HFF-Myc (cell line): Measurements from ENCODE around the gene CRYGA.

Source experiments
- DNase-seq: peaks from one replicate; pipeline ENCODE4 v3.0.0-alpha.2; 2011; ENCODE audit warnings: low read depth; ENCODE audit errors: extremely low read depth
- H3K4me3 ChIP-seq: replicated peaks from 2 replicates; pipeline ENCODE4 v1.5.1; 2011; ENCODE audit warnings: low read depth, mild to moderate bottlenecking, control low read depth, low read length
- TF ChIP-seq, protein P1 (sequence below): IDR thresholded peaks from 2 replicates; pipeline ENCODE4 v1.5.1; 2012; ENCODE audit warnings: mild to moderate bottlenecking, low read depth, low read length, control low read depth; ENCODE audit errors: missing control alignments

CRYGA gene

DNA sequence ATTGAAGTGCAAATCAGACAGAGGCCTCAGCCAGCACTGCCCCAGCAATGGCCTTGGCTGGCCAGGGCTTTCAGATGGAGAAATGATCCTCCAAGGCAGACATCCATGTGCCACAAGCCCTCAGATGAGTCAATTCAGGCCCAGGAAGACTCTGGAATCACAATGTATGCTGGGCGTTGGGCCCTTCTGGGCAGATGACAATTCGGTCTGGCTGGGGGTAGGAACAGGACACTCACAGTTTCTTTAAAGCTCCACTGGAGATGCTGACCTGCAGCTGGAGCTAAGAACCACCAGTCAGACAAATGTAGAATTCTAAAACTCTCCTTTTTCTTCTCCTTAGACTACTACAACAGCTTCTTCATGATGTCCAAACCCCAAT lies 26.7 kb downstream of the CRYGA start:
- DNase-seq: no peak
- TF ChIP-seq, protein P1, sequence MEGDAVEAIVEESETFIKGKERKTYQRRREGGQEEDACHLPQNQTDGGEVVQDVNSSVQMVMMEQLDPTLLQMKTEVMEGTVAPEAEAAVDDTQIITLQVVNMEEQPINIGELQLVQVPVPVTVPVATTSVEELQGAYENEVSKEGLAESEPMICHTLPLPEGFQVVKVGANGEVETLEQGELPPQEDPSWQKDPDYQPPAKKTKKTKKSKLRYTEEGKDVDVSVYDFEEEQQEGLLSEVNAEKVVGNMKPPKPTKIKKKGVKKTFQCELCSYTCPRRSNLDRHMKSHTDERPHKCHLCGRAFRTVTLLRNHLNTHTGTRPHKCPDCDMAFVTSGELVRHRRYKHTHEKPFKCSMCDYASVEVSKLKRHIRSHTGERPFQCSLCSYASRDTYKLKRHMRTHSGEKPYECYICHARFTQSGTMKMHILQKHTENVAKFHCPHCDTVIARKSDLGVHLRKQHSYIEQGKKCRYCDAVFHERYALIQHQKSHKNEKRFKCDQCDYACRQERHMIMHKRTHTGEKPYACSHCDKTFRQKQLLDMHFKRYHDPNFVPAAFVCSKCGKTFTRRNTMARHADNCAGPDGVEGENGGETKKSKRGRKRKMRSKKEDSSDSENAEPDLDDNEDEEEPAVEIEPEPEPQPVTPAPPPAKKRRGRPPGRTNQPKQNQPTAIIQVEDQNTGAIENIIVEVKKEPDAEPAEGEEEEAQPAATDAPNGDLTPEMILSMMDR: no peak

GRCh38 chr2:208135794-208136715 lies 27.3 kb downstream of the CRYGA start:
- TF ChIP-seq, protein P1: no peak
- no peak overlapping the region for H3K4me3 ChIP-seq
- no peak for DNase-seq

More for the DNA sequence above, 26.7 kb downstream of the CRYGA start:
- no peak overlapping the region for H3K4me3 ChIP-seq

- H3K4me3 ChIP-seq: no peak overlapping the region
- no peak for DNase-seq
- TF ChIP-seq, protein P1: no peak
These were observed 28.3 kb downstream of the CRYGA start for GRCh38 chr2:208134928-208135586.

DNA sequence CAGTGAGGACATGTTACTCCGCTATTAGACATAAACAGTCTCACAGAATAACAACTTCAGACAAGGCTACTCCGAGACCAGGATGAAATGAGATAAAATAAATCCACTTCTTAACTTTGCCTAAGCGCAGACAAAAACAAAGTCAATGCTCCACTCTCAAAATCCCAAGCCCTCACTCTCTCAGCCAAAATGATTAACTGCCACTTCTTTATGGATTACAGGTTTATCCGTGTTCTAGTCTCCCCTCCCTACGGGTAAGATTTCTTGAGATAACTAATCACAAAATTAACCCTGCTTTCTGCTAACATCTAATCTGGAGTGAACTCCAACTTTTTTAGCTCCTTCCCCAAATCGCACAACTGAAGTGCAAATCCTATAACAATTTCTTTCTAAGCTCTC lies 32.7 kb downstream of the CRYGA start:
- no peak overlapping the region for H3K4me3 ChIP-seq
- no peak for DNase-seq
- TF ChIP-seq, protein P1: no peak

DNA sequence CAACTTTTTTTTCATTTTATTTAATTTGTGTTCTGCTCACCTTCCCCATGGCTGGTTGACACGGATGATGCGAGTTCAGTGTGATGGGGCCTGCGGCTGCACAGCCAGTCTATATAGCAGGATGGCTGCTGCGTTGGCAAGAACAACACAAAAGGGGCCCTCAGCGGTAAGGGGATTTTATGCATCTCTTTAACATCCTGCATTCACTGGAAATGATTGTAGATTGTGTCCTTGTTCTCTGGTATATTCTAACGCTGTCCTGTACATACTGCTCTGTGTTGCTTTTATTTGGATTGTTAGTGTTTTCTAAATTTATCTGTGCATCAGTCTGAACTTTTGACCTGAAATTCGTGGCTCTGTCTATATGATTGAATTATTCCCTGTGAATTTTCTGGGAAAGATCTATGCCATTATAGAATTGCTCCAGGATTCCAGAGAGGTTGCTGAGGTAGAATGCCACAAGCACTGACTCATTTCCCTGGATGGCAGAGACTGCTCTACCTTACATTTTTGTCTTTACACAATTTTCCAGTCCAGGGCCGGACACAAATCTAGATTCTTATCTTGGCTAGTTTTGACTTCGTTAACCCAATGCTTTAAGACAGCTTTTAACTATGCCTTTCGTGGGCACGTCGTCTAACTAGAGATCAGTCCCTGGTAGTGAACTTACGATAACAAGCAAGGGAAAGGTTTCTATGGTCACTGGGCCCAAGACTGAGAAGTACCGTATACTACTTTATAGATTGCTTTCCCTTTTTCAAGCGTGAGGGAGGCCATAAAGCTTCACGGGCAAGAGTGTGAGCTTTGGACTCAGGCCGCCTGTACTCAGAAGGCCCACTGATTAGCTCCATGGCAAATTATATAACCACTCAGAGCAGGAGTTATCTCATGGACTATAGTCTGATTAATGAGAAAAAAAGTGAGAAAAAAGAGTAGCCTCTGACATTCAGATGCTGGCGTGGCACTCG lies 33.4 kb downstream of the CRYGA start, which contains the start of gene CRYGC:
Gene CRYGC, minus strand, starts transcription at position 85 of the 968 bp plus-strand sequence. Its CDS starts 36 bp downstream, at position 49.
- no peak for DNase-seq
- TF ChIP-seq, protein P1: no peak
- H3K4me3 ChIP-seq: no peak within 1 kb of the TSS

DNA sequence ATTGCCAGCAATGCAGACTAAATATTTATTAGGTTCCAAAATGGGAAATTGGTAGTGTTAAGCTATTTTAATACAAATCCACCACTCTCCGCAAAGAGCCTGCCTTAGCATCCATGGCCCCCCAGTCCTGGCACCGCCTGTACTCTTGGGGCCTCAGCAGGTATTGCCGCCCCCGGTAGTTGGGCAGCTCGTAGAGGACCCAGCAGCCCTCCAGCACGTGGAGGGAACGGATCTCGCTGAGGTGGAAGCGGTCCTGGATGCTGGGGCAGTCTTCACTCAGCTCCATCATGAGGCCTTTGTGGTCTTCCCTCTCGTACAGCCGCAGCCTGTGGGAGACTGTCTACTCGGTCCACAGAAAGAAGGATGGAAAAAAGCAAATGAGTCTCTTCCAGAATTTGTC lies 35.3 kb downstream of the CRYGA start:
- no peak overlapping the region for H3K4me3 ChIP-seq
- TF ChIP-seq, protein P1: no peak
- DNase-seq: no peak
